ENCODE data around the gene PTPA. TPM values are rescaled to one million over a fixed set of nuclear protein-coding genes. Genes with fewer than 3 reads are reported as not detected.

Gene PTPA
- total RNA-seq, 1 experiment from 2014 or later: 182 TPM

DNA sequence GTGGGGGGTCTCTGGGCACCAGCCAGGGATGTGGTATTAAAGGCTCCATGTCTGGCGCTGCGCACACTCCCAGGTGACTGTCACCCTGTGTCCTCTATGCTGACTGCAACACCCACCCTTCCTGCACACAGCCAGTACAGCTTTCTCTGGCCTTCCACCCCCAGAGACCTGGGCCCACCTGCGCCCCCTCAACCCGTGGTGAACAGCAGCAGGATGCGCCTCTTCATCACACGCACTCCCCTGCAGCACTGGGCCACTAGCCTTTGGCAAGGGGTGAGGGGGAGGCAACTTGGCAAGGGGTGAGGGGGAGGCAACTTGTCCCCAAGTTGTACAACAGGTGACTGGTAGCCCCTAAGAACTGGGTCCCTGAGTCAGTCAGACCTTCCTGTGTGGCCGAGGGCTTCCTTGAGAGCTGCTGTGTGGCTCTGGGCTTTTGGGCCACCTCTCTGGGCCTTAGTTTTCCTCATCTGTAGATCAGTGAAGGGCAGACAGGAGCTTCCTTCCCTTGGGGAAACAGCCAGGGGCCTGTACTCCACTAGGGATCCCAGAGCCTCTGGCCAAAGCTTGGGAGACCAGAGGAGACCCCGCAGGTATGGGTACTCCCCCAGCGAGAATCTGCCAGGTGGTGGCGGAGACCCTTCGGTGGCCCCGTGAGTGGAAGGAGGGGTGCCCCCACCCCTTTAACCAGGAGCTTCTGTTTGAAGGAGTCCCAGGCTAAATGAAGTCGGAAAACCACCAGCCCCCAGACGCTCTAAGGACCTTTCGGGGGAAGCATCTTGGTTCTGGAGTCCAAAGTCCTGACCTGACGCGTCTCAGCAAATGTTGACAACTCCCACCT is 5.1 kb upstream of the PTPA start:
- ChIA-PET POLR2A (ENCODE audit: unreplicated experiment) (no interaction called here), CTCF (no interaction called here)
- Histone ChIP-seq H3K79me2 (ENCODE audit: low read depth) (no peaks in the 10 kb centered on the region), H2AFZ (no peak overlapping the region), H4K20me1 (ENCODE audit: insufficient read depth) (no peaks in the 10 kb centered on the region), H3K9me3 (ENCODE audit: insufficient read depth, low read depth) (no peaks in the 10 kb centered on the region), H3K27ac (no peak overlapping the region), H3F3A (ENCODE audit: insufficient read depth, low read depth) (peaks cover 22% of the 10 kb centered on the region; the same call in 1 of the 2 replicates), H3K9me2 (ENCODE audit: insufficient read depth) (no peaks in the 10 kb centered on the region), H3K27me3 (ENCODE audit: insufficient read depth, low read depth) (no peaks in the 10 kb centered on the region), H3K36me3 (ENCODE audit: low read depth) (no peaks in the 10 kb centered on the region), H3K4me2 (no peak overlapping the region), H3K4me1 (replicated peaks; ENCODE audit: insufficient read depth) (peaks cover 21% of the 10 kb centered on the region), H3K4me3 (no peak overlapping the region)
- TF ChIP-seq, protein P1, sequence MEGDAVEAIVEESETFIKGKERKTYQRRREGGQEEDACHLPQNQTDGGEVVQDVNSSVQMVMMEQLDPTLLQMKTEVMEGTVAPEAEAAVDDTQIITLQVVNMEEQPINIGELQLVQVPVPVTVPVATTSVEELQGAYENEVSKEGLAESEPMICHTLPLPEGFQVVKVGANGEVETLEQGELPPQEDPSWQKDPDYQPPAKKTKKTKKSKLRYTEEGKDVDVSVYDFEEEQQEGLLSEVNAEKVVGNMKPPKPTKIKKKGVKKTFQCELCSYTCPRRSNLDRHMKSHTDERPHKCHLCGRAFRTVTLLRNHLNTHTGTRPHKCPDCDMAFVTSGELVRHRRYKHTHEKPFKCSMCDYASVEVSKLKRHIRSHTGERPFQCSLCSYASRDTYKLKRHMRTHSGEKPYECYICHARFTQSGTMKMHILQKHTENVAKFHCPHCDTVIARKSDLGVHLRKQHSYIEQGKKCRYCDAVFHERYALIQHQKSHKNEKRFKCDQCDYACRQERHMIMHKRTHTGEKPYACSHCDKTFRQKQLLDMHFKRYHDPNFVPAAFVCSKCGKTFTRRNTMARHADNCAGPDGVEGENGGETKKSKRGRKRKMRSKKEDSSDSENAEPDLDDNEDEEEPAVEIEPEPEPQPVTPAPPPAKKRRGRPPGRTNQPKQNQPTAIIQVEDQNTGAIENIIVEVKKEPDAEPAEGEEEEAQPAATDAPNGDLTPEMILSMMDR (conservative IDR thresholded peaks at IDR 0.05): no peak
- TF ChIP-seq EZH2 (IDR thresholded peaks at IDR 0.05; ENCODE audit: low read depth): no peak
- intact Hi-C loops (cut with micrococcal nuclease; ENCODE audit: unreplicated experiment): no loop called here
- DNase-seq: no peak
- no TSS peak for BruUV-seq (replicated peaks)

GRCh38 chr9:129107651-129108050 is 3.6 kb upstream of the PTPA start:
- POLR2A ChIA-PET (ENCODE audit: unreplicated experiment): interaction anchor here (0.6 kb wide), 1 partner anchor 504 kb away, joined by 7 read pairs; no protein-coding TSS in a partner anchor
- CTCF ChIA-PET: no interaction called here
- no TSS peak for BruUV-seq (replicated peaks)

DNA sequence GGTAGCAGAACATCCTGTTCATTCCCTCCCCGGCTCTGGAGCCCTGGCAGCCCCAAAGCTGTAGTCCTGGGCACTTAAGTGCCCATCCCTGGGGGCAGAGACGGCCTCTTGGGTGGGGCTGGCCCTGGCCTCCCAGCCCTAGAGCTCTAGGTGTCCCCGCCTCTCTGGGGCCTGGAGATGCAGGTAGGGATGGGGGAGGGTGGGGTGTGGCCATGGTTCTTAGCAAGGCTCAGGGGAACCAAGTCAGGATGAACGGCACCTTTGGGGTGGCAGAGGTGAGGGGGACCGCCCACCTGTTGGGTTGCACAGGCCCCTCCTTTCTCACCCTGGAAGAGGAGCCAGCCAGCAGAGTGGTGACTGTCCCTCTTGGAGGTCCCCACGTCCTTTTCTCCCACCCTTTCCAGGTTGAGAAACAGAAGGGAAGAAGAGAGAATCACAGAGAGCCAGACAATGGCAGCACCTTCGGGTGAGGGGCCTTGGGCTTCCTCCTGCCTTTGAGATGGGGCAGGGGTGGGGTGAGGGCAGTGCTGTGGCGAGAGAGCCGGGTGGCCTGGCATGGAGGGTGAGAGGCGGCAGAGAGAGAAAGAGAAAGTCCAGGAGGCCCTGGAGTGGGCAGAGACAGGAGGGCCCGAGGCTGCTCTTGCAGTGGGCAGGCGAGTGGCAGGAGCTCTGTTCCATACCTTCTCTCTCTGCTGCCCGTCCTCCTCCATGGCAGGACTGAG is 3.0 kb upstream of the PTPA start:
- ChIA-PET POLR2A (ENCODE audit: unreplicated experiment) (interaction anchor here (0.6 kb wide), 1 partner anchor 503 kb away, joined by 7 read pairs; no protein-coding TSS in a partner anchor), CTCF (no interaction called here)
- H3K9me3 ChIP-seq (ENCODE audit: insufficient read depth, low read depth): no peaks in the 10 kb centered on the region
- no peak overlapping the region for H3K27ac ChIP-seq
- no peak overlapping the region for H3K4me3 ChIP-seq
- H3K36me3 ChIP-seq (ENCODE audit: low read depth): no peaks in the 10 kb centered on the region
- no peaks in the 10 kb centered on the region for H3K27me3 ChIP-seq (ENCODE audit: insufficient read depth, low read depth)
- H3K4me1 ChIP-seq (replicated peaks; ENCODE audit: insufficient read depth): peaks cover 22% of the 10 kb centered on the region
- H3K79me2 ChIP-seq (ENCODE audit: low read depth): peaks cover 16% of the 10 kb centered on the region
- intact Hi-C loops (cut with micrococcal nuclease; ENCODE audit: unreplicated experiment): no loop called here
- H2AFZ ChIP-seq: no peak overlapping the region
- BruUV-seq (replicated peaks): no TSS peak
- no peak for DNase-seq
- no peaks in the 10 kb centered on the region for H4K20me1 ChIP-seq (ENCODE audit: insufficient read depth)
- no peaks in the 10 kb centered on the region for H3K9me2 ChIP-seq (ENCODE audit: insufficient read depth)
- no peak overlapping the region for H3K4me2 ChIP-seq
- peaks cover 22% of the 10 kb centered on the region; the same call in 1 of the 2 replicates for H3F3A ChIP-seq (ENCODE audit: insufficient read depth, low read depth)
- no peak for TF ChIP-seq EZH2 (IDR thresholded peaks at IDR 0.05; ENCODE audit: low read depth)
- TF ChIP-seq, protein P1 (conservative IDR thresholded peaks at IDR 0.05): no peak

More at GRCh38 chr9:129107651-129108050, 3.6 kb upstream of the PTPA start:
- TF ChIP-seq EZH2 (IDR thresholded peaks at IDR 0.05; ENCODE audit: low read depth): no peak
- TF ChIP-seq, protein P1 (conservative IDR thresholded peaks at IDR 0.05): no peak
- intact Hi-C loops (cut with micrococcal nuclease; ENCODE audit: unreplicated experiment): no loop called here
- Histone ChIP-seq H3F3A (ENCODE audit: insufficient read depth, low read depth) (peaks cover 22% of the 10 kb centered on the region; the same call in 1 of the 2 replicates), H3K4me1 (replicated peaks; ENCODE audit: insufficient read depth) (peaks cover 26% of the 10 kb centered on the region), H3K27me3 (ENCODE audit: insufficient read depth, low read depth) (no peaks in the 10 kb centered on the region), H3K9me2 (ENCODE audit: insufficient read depth) (no peaks in the 10 kb centered on the region), H4K20me1 (ENCODE audit: insufficient read depth) (no peaks in the 10 kb centered on the region), H3K4me2 (no peak overlapping the region), H3K9me3 (ENCODE audit: insufficient read depth, low read depth) (no peaks in the 10 kb centered on the region), H3K79me2 (ENCODE audit: low read depth) (peaks cover 10% of the 10 kb centered on the region), H3K36me3 (ENCODE audit: low read depth) (no peaks in the 10 kb centered on the region), H3K27ac (no peak overlapping the region), H2AFZ (no peak overlapping the region), H3K4me3 (no peak overlapping the region)
- DNase-seq: no peak

All from PC-9 (cell line).